8988T (cell line): ENCODE data around the gene HACD4.

Experiments
- DNase-seq: peaks from one replicate; pipeline ENCODE4 v3.0.0; 2011

HACD4 gene

GRCh38 chr9:21031091-21031807, at the start of gene HACD4:
Gene HACD4, minus strand, starts transcription at chr9:21031640. Its CDS starts 50 bp downstream, at chr9:21031590.
- DNase-seq, result no peak

GRCh38 chr9:21080793-21081192, 49.4 kb upstream of the HACD4 start:
- DNase-seq, result no peak

- DNase-seq, result no peak
These were observed 47.3 kb upstream of the HACD4 start for GRCh38 chr9:21078702-21079101.

- no peak for DNase-seq
These were observed 46.3 kb upstream of the HACD4 start, which contains the start of gene IFNB1 for GRCh38 chr9:21077781-21078180. Gene IFNB1, minus strand, starts transcription at chr9:21077942. Its CDS starts 73 bp downstream, at chr9:21077869.

GRCh38 chr9:21075484-21075883, 44.0 kb upstream of the HACD4 start:
- no peak for DNase-seq

- DNase-seq, result no peak
These were observed 39.5 kb upstream of the HACD4 start for GRCh38 chr9:21070906-21071305.

- no peak for DNase-seq
These were observed 38.7 kb upstream of the HACD4 start for GRCh38 chr9:21070171-21070571.

GRCh38 chr9:21060919-21061561, 29.6 kb upstream of the HACD4 start:
- no peak for DNase-seq

GRCh38 chr9:21056931-21057330, 25.5 kb upstream of the HACD4 start:
- DNase-seq, result no peak

- DNase-seq, result no peak
These were observed 22.4 kb upstream of the HACD4 start for GRCh38 chr9:21053851-21054250.

- no peak for DNase-seq
These were observed 15.8 kb upstream of the HACD4 start for GRCh38 chr9:21047281-21047691.

- DNase-seq, result no peak
These were observed 12.4 kb upstream of the HACD4 start for GRCh38 chr9:21043841-21044240.

GRCh38 chr9:21042466-21042865, 11.0 kb upstream of the HACD4 start:
- DNase-seq, result no peak

GRCh38 chr9:21039302-21039701, 7.9 kb upstream of the HACD4 start:
- no peak for DNase-seq

- DNase-seq, result no peak
These were observed 5.8 kb upstream of the HACD4 start for GRCh38 chr9:21037278-21037677.

- no peak for DNase-seq
These were observed 356 bp upstream of the HACD4 start for GRCh38 chr9:21031808-21032183.

- DNase-seq, result no peak
These were observed 928 bp downstream of the HACD4 start for GRCh38 chr9:21030389-21031035.

GRCh38 chr9:21029661-21030060, 1.8 kb downstream of the HACD4 start:
- DNase-seq, result no peak

GRCh38 chr9:21028466-21028865, 3.0 kb downstream of the HACD4 start:
- DNase-seq, result no peak

- DNase-seq, result no peak
These were observed 4.1 kb downstream of the HACD4 start for GRCh38 chr9:21027295-21027694.

- no peak for DNase-seq
These were observed 7.6 kb downstream of the HACD4 start for GRCh38 chr9:21023861-21024260.

- DNase-seq, result no peak
These were observed 13.3 kb downstream of the HACD4 start for GRCh38 chr9:21018177-21018576.

- DNase-seq, result no peak
These were observed 14.5 kb downstream of the HACD4 start for GRCh38 chr9:21016701-21017491.
